Peyer's patch (tissue), 4 donors: ENCODE measurements around the gene TYRP1. TPM values are rescaled to one million over a fixed set of nuclear protein-coding genes. Genes with fewer than 3 reads are reported as not detected.

ENCODE experiments used
- DNase-seq, 3 donors: peaks; one replicate each; pipeline ENCODE4 v3.0.0-alpha.2; 2017 to 2019
- H3K27ac ChIP-seq, 4 donors: fragments of 200-600 bp; sonication (generic); one replicate each; pipeline ENCODE4 v1.5.1; 2016 to 2019
- H3K27me3 ChIP-seq, 2 donors: fragments of 200-600 bp; sonication (generic); one replicate each; pipeline ENCODE4 v1.5.1; 2019
- H3K36me3 ChIP-seq, 3 donors: fragments of 200-600 bp; sonication (generic); one replicate each; pipeline ENCODE4 v1.5.1; 2016 to 2019
- H3K4me1 ChIP-seq, 4 donors: fragments of 200-600 bp; sonication (generic); one replicate each; pipeline ENCODE4 v1.5.1; 2016 to 2019
- H3K4me3 ChIP-seq, 4 donors: fragments of 200-600 bp; sonication (generic); 1 replicate in 3 of 4; 2 replicates in 1 of 4; pipeline ENCODE4 v1.5.1; 2016 to 2019; ENCODE audit warnings: mild to moderate bottlenecking in 1 of 4
- H3K9me3 ChIP-seq, 4 donors: fragments of 200-600 bp; sonication (generic); one replicate each; pipeline ENCODE4 v1.5.1; 2016 to 2019; ENCODE audit warnings: mild to moderate bottlenecking in 1 of 4
- CTCF ChIP-seq, 6 experiments: fragments of 450-650 bp in 4 of 6; fragments of 200-600 bp in 2 of 6; sonication (generic) in 1 of 6; IDR thresholded peaks; one replicate each; pipeline ENCODE4 v1.5.1; 2017 to 2019; ENCODE audit warnings: antibody characterized with exemption in 6 of 6, mild to moderate bottlenecking in 3 of 6, moderate library complexity in 1 of 6
- POLR2A ChIP-seq, 2 donors: fragments of 450-650 bp; IDR thresholded peaks; one replicate each; pipeline ENCODE4 v1.5.1; 2017; ENCODE audit warnings: antibody characterized with exemption in 2 of 2, mild to moderate bottlenecking in 2 of 2, moderate library complexity in 2 of 2
- total RNA-seq, 4 donors: library from RNA; depleted of rRNA; stranded (reverse); fragments of >200 nt; gene quantifications; one replicate each; pipeline ENCODE4 v1.1.0, GENCODE V29; 2016

The TYRP1 gene
- total RNA-seq, 4 donors from 2014 or later = 0.70 to 2.5 (median 0.80) TPM; not detected in 1

GRCh38 chr9:12701126-12701525 lies 7.9 kb downstream of the TYRP1 start:
- TF ChIP-seq POLR2A (IDR thresholded peaks at IDR 0.05) (no peak), CTCF (IDR thresholded peaks at IDR 0.05) (no peak)
- H3K4me1 ChIP-seq = no peaks in the 10 kb centered on the region
- no peak for DNase-seq
- H3K4me3 ChIP-seq = no peak overlapping the region
- no peaks in the 10 kb centered on the region for H3K36me3 ChIP-seq
- no peaks in the 10 kb centered on the region for H3K27me3 ChIP-seq
- no peaks in the 10 kb centered on the region for H3K9me3 ChIP-seq
- no peak overlapping the region for H3K27ac ChIP-seq

DNA sequence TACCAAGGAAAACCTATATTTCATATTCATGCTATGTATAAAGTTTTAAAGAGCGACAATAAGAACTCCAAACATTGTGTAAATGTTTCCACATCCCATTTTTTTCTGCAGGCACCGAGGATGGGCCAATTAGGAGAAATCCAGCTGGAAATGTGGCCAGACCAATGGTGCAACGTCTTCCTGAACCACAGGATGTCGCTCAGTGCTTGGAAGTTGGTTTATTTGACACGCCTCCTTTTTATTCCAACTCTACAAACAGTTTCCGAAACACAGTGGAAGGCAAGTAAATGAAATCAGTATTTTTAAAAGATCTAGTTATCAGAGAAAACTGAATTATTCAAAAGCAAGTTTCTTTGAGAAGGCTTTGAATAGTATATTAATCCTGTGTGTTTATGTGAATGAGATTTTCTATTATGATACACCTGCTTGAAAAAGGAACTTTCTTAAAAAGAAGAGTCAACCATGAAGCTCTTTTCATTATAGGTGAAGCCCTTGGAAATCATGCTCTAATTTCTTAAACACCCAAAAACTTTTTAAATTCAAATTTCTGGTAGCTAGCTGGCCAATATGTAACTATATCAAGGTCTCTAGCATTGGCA lies 9.1 kb downstream of the TYRP1 start:
- H3K4me1 ChIP-seq = no peaks in the 10 kb centered on the region

GRCh38 chr9:12703996-12704395 lies 10.8 kb downstream of the TYRP1 start:
- H3K27ac ChIP-seq = no peak overlapping the region
- DNase-seq = no peak
- no peaks in the 10 kb centered on the region for H3K4me1 ChIP-seq
- H3K4me3 ChIP-seq = no peak overlapping the region
- TF ChIP-seq CTCF (IDR thresholded peaks at IDR 0.05) = no peak
- no peak for TF ChIP-seq POLR2A (IDR thresholded peaks at IDR 0.05)
- H3K27me3 ChIP-seq = no peaks in the 10 kb centered on the region
- H3K9me3 ChIP-seq = no peaks in the 10 kb centered on the region
- no peaks in the 10 kb centered on the region for H3K36me3 ChIP-seq

More for the DNA sequence above, 9.1 kb downstream of the TYRP1 start:
- Histone ChIP-seq H3K36me3 (no peaks in the 10 kb centered on the region), H3K27ac (no peak overlapping the region), H3K4me3 (no peak overlapping the region), H3K9me3 (no peaks in the 10 kb centered on the region), H3K27me3 (no peaks in the 10 kb centered on the region)
- peak in 2 of 3 donors; percentile 37 to 59 for DNase-seq
- TF ChIP-seq POLR2A (IDR thresholded peaks at IDR 0.05) (no peak), CTCF (IDR thresholded peaks at IDR 0.05) (peak in 4 of 6 experiments; percentile 18 to 64 (median 58))

- H3K9me3 ChIP-seq = no peaks in the 10 kb centered on the region
- no peaks in the 10 kb centered on the region for H3K27me3 ChIP-seq
- no peaks in the 10 kb centered on the region for H3K4me1 ChIP-seq
- no peak overlapping the region for H3K4me3 ChIP-seq
- TF ChIP-seq CTCF (IDR thresholded peaks at IDR 0.05) (no peak), POLR2A (IDR thresholded peaks at IDR 0.05) (no peak)
- no peak for DNase-seq
- no peaks in the 10 kb centered on the region for H3K36me3 ChIP-seq
- H3K27ac ChIP-seq = no peak overlapping the region
These were observed 12.7 kb downstream of the TYRP1 start for GRCh38 chr9:12705738-12706391.

GRCh38 chr9:12708562-12709298 lies 15.5 kb downstream of the TYRP1 start:
- no peaks in the 10 kb centered on the region for H3K4me1 ChIP-seq
- no peaks in the 10 kb centered on the region for H3K9me3 ChIP-seq
- H3K36me3 ChIP-seq = no peaks in the 10 kb centered on the region
- no peaks in the 10 kb centered on the region for H3K27me3 ChIP-seq
- H3K27ac ChIP-seq = no peak overlapping the region
- no peak overlapping the region for H3K4me3 ChIP-seq
- TF ChIP-seq CTCF (IDR thresholded peaks at IDR 0.05) (no peak), POLR2A (IDR thresholded peaks at IDR 0.05) (no peak)
- no peak for DNase-seq
